Measurements from ENCODE around the gene PKHD1.

PKHD1 gene

DNA sequence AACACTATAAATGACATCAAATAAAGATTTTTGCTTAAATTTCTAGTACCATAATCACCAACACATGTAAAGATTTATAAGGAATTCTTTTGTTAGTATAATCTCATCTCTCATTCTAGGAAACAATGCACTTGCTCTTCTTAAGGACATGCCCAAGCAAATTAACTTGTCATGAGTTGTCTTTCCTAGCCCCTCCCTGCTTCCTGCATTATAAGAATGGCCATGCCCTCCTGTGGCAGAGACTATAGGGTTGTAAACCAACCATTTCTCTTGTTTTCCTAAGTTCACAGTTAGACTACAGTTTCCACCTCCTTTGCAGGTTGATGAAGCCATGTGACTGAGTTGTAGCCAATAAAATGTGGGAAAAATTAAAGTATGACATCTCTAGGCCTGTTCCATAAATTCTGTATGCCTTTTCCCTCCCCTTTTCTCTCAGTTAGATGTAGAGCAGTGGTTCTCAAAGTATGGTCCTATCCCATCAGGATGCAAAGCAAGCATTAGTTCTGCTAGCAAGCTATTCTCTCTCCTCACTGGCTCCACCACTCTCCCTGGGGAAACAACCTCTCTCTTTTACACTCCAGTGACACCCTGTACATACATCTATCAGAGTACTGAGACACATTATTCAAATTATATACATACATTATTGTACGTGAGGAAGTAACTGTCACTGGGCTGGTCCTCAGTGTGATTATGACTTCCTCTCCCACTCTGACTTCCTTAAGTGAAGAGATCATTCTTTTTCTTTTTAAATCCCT lies 295.0 kb downstream of the PKHD1 start:
- DNase-seq (ENCODE audit: low read depth in 2 of 2) = no peak

DNA sequence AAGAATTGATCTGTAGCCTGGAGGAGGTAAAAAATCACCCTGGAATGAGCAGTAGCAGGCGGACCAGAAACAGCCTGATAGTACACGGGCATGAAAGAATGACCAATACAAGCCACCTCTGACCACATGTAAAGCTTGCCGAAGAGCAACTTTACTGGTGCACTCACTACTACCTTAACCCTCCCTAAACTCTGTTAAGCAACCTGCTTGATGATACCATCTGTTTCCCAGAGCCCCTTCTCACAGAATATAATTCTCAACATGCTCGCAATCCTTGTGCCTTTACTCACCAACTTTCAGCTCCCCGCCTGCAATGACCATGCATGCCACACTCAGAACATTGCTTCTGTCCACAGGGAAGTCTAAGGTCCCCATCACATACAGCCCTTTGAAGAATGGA lies 296.5 kb downstream of the PKHD1 start:
- DNase-seq (ENCODE audit: low read depth in 2 of 2) = no peak

DNA sequence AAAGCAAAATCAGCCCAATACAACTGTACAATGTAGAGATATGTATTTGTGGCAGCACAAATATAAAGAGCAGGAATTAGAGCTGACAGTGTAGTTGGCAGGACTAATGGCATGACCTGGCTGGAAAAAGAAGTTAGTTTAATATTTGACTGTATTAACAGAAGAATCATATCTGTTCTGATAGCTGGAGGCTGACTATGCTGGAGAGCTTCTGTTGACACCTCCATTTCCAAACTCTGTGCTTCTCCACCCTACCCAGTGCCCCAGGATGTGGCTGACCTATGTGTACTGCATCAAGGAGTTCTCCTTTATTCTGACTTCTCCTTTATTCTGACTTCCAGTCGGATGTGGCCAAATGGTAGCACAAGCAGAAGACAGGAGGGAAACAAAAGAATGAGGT lies 299.3 kb downstream of the PKHD1 start:
- DNase-seq (ENCODE audit: low read depth in 2 of 2) = no peak

- no peak for DNase-seq (ENCODE audit: low read depth in 2 of 2)
Measured at GRCh38 chr6:51778666-51779065, 308.7 kb downstream of the PKHD1 start.

DNA sequence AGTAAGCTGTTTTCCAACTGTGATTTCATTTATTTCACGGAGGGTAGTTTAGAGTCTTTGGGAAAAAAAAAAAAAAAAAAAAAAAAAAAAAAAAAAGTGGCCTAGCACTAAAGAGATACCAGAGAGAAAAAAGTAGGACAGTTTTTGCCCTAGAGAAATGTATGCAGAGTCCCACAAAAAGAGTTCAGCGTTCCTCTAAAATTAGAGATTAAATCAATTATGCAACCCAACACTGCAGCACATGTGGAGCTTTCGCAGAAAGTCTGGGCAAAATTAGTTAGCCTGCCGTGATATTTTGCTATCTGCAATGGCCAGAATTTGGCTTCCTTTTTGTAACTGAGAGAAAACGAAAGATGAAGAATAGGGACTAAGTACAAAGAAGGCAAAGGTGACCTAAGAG lies 309.8 kb downstream of the PKHD1 start:
- no peak for DNase-seq (ENCODE audit: low read depth in 2 of 2)

- no peak for DNase-seq (ENCODE audit: low read depth in 2 of 2)
Measured at GRCh38 chr6:51775942-51776860, 311.2 kb downstream of the PKHD1 start.

DNA sequence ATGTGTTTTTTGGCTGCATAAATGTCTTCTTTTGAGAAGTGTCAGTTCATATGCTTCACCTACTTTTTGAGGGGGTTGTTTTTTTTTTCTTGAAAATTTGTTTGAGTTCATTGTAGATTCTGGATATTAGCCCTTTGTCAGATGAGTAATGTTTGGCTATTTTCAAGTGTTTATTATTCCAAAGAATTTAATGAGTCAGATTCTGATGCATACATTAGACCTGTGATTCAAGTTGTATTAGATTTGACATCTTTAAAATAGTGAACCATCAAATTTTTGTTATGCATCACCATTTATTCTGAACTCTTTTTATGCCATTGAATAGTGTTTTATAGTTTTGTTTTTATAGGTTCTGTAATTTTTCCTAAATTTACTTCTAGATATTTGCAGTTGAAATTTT lies 319.3 kb downstream of the PKHD1 start:
- DNase-seq (ENCODE audit: low read depth in 2 of 2) = no peak

DNA sequence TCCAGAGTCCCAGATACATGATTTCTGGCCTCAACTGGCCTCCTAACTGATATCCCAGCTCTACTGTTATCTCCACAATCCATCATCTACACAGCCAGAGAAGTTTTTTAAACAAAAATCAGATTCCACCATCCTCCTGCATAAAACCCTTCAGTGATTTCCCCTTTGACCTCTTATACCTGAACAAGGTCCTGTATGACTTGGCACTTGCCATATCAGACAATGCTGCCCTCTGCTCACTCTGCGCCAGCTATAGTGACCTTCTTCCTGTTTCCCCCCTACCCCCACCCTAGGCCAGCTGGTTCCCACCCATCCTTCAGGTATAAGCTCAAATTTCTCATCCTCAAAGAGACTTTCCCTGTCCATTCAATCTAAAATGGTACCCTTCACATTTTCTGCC lies 322.2 kb downstream of the PKHD1 start:
- DNase-seq (ENCODE audit: low read depth in 2 of 2) = no peak

- DNase-seq (ENCODE audit: low read depth in 2 of 2) = no peak
Measured at GRCh38 chr6:51753635-51754034, 333.8 kb downstream of the PKHD1 start.

GRCh38 chr6:51743999-51744398 lies 343.4 kb downstream of the PKHD1 start:
- no peak for DNase-seq (ENCODE audit: low read depth in 2 of 2)

- no peak for DNase-seq (ENCODE audit: low read depth in 2 of 2)
Measured at GRCh38 chr6:51740658-51741057, 346.8 kb downstream of the PKHD1 start.

DNA sequence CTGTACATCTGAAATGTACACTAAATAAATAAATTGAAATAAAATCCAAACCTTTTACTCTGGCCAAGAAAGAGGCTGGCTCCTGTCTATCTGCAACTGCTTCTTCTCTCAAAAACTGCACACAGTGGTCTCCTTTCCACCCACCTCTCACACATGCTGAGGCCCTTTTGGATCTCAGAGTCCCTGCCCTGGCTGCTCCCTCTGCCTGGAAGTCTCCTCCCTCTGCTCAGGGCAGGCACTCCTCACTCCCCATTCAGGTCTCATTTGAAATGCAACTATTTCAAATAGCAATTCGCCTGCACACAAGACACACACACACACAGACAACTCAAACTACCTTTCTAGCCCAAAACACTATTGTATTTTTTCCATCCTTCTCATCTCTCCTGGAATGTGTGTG lies 348.8 kb downstream of the PKHD1 start:
- no peak for DNase-seq (ENCODE audit: low read depth in 2 of 2)

GRCh38 chr6:51737580-51738360 lies 349.6 kb downstream of the PKHD1 start:
- DNase-seq (ENCODE audit: low read depth in 2 of 2) = no peak

- no peak for DNase-seq (ENCODE audit: low read depth in 2 of 2)
Measured at GRCh38 chr6:51725155-51725554, 362.3 kb downstream of the PKHD1 start.

DNA sequence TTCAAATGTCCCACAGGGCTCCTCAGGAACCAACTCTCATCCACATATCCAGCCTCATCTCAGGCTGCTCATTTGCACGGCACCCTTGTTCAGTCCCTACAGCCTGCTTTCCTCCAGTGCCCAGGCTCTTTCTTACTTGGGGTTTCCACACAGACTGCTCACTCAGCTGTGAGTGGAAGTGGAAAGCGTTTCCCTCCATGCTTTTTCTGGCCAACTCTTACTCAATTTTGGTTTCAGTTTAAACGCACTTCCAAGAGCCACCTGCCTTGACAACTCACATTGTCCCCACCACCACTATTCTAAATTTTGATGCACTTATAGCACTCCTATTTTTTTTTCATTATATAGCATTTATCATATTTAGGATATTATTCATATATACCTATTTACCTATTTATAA lies 367.1 kb downstream of the PKHD1 start:
- no peak for DNase-seq (ENCODE audit: low read depth in 2 of 2)

DNA sequence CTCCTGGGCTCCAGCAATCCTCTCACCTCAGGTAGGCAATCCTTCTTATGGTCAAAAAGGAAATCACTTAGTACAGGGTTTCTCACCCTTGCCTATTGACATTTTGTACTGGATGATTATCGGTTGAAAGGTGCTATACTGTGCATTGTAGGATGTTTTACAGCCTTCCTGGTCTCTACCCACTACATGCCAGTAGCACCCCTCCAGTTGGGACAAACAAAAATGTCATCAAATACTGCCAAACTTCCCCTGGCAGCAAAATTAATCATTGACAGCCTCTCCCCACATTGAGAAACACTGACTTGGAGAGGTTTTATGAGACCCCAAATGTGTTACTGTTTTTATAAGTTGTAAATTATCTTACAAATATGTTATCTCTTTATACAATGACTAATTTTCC lies 368.1 kb downstream of the PKHD1 start:
- no peak for DNase-seq (ENCODE audit: low read depth in 2 of 2)

GRCh38 chr6:51718533-51718932 lies 368.9 kb downstream of the PKHD1 start:
- no peak for DNase-seq (ENCODE audit: low read depth in 2 of 2)

- DNase-seq (ENCODE audit: low read depth in 2 of 2) = no peak
Measured at GRCh38 chr6:51717477-51717876, 369.9 kb downstream of the PKHD1 start.

DNA sequence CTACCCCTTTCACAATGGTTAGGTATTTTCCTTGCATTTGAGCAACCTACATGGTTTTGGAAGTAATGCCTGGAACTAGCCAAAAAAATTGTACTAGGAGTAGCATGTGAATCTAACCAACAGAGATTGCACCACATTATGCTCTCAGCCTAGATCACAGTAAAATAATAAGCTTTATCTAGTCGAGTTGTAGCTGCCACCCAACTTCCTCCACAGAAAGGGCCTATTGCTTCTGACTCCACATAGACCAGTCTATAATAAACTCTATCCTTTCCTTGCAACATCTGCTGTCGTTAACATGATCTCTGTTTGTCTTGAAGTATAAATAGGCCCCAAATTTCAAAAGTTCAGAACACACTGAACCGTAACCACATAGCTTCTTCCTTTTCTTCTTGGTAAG lies 375.5 kb downstream of the PKHD1 start:
- no peak for DNase-seq (ENCODE audit: low read depth in 2 of 2)

DNA sequence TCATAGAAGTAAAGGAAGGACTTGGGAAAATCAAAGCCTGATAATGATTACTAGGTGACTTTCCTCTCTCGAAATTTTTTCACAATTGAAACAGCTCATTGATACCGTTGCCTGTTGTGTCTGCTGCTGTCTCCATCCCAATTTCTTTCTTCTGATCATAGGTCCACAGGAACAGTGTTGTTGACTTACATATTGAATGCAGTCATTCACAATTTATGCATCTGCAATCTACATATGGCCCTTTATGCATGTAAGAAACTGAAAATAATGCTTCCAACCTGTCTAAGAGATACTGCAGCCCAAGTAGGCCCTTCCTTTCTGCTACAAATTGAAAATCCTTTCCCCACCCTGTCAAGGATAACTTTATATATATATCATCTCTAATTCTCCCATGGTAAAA lies 381.3 kb downstream of the PKHD1 start:
- DNase-seq (ENCODE audit: low read depth in 2 of 2) = no peak

DNA sequence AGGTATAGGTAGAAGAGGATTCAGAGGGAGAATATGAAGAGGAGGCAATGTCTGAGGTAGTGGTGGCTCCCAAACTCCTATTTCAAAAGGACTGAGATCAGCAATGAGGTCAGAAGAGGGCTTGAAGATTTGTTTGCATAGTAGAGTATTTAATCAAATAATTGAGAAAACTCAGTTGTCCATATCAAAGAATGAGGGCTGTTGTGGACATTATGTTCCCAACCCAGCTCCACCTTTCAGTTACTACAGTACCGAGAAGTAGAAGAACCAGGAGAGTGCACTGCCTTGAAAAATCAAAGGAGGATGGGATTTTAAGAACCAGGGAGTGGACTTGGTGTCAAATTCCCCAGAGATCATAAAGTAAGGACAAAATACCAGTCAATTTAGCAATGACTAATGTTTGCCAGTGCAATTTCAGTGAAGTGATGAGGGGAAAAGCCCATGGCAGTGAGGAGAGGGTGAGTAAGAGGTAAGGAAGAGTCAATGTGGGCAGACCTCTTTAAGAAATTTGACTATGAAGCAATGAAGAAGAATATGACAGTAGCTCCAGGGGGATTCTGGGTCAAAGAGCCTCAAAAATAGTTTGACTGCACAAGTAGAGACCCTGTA lies 382.4 kb downstream of the PKHD1 start:
- DNase-seq (ENCODE audit: low read depth in 2 of 2) = no peak

- no peak for DNase-seq (ENCODE audit: low read depth in 2 of 2)
Measured at GRCh38 chr6:51702851-51703250, 384.6 kb downstream of the PKHD1 start.
